ENCODE measurements around the gene MRPS11. TPM values are rescaled to one million over a fixed set of nuclear protein-coding genes. Genes with fewer than 3 reads are reported as not detected.

The MRPS11 gene
- total and polyA plus RNA-seq, 2 of the 8 experiments (the other 6 are each of a cell fraction or from before 2014, with no cell fraction given): 41.4 to 59.2 TPM

DNA sequence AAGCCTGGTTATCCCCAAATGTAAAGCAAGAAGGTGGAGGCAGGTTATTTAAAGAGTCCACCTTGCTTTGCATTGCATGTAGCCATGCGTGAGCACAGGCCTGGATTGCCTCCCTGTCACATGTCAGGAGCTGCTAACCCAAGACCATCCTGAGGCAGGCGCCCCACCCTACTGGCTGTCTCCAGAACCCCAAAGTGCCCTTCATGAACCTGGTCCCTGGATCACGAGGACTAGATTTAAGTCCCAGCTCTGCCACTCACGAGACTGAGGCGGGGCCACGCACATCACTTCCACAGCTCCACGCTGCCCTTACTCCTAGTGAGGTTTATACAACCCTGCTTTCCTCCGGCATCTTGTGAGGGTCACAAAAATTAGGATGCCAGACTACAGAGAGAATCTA, 17.9 kb upstream of the MRPS11 start:
- Histone ChIP-seq H3K9me3 (ENCODE audit: insufficient read depth in 2 of 2, low read depth in 1 of 2, low read length in 1 of 2) (no peaks in the 10 kb centered on the region), H3K79me2 (ENCODE audit: control insufficient read depth in 1 of 2, insufficient read depth in 2 of 2, low read length in 2 of 2) (no peaks in the 10 kb centered on the region), H2BK15ac (ENCODE audit: low read length) (0 out of 2 replicates have a peak overlapping the region, but pooled peaks have one; percentile 67), H2BK12ac (ENCODE audit: low read depth, low read length) (no peak overlapping the region), H3K79me1 (ENCODE audit: low read depth, low read length) (no peaks in the 10 kb centered on the region), H3K14ac (ENCODE audit: insufficient read length) (no peak overlapping the region), H4K20me1 (replicated peaks in 1 of 2; ENCODE audit: control insufficient read depth in 1 of 2, insufficient read depth in 2 of 2, low read length in 2 of 2) (no peaks in the 10 kb centered on the region), H2BK5ac (ENCODE audit: low read depth, low read length) (no peak overlapping the region), H4K5ac (ENCODE audit: insufficient read length, low read depth, low read length) (no peak overlapping the region), H3K9ac (replicated peaks in 1 of 4; ENCODE audit: extremely low read depth in 1 of 4, low read depth in 3 of 4, low read length in 3 of 4) (no peak overlapping the region), H3K4me1 (replicated peaks in 1 of 4; ENCODE audit: control insufficient read depth in 3 of 4, insufficient read depth in 4 of 4, low read length in 3 of 4) (no peaks in the 10 kb centered on the region), H3K36me3 (ENCODE audit: control insufficient read depth in 2 of 4, insufficient read depth in 4 of 4, low read length in 3 of 4) (no peaks in the 10 kb centered on the region), H3K4ac (replicated peaks; ENCODE audit: insufficient read length, low read depth, low read length) (no peak overlapping the region), H3K4me2 (ENCODE audit: insufficient read depth in 1 of 2, low read depth in 2 of 2, low read length in 2 of 2) (no peak overlapping the region), H3K4me3 (ENCODE audit: extremely low read depth in 1 of 4, insufficient read depth in 2 of 4, low read depth in 3 of 4, low read length in 4 of 4) (no peak overlapping the region), H2AK5ac (ENCODE audit: low read depth, low read length) (no peak overlapping the region), H4K8ac (ENCODE audit: extremely low read depth, insufficient read depth, low read length) (peak overlapping the region; percentile 43; the same call in 1 of the 2 replicates), H3K56ac (replicated peaks; ENCODE audit: insufficient read length, low read depth, low read length) (no peak overlapping the region), H3K27me3 (replicated peaks in 1 of 4; ENCODE audit: control insufficient read depth in 3 of 4, extremely low read depth in 1 of 4, insufficient read depth in 3 of 4, low read length in 3 of 4) (peaks cover 0 to 10% (median 5%) of the 10 kb centered on the region in 4 experiments; a peak in 4 of 7 replicates), H2AFZ (ENCODE audit: low read length) (no peak overlapping the region), H2BK20ac (ENCODE audit: low read length) (no peak overlapping the region), H4K91ac (replicated peaks; ENCODE audit: insufficient read length, low read length) (no peak overlapping the region), H2BK120ac (replicated peaks; ENCODE audit: low read depth, low read length) (no peak overlapping the region), H3K23me2 (ENCODE audit: low read depth, low read length) (0 out of 2 replicates have a peak, but pooled peaks cover 1% of the 10 kb centered on the region), H3K23ac (ENCODE audit: insufficient read length) (no peak overlapping the region), H3K27ac (ENCODE audit: low read depth, low read length) (no peak overlapping the region), H3K18ac (ENCODE audit: extremely low read depth, low read length) (no peak overlapping the region)
- FAIRE-seq: no peak
- 88% methylated on average over 8 of the region's 8 CpGs; no CpG with 5 or more reads in 1 of the 2 experiments for WGBS, 2 experiments (ENCODE audit: extremely low coverage in 1 of 2, insufficient coverage in 1 of 2, insufficient read length in 1 of 2, insufficient replicate concordance in 2 of 2, low coverage in 1 of 2, low lambda C conversion rate in 2 of 2, missing lambda C conversion rate in 1 of 2)
- ChIA-PET CTCF (ENCODE audit: partially characterized antibody) (interaction anchor here (0.6 to 8.1 kb wide), 43 partner anchors 9 to 209 kb away, joined by 3 to 106 read pairs (median 5); partner anchors contain the start of gene MRPS11), POLR2A (ENCODE audit: partially characterized antibody) (interaction anchor here (1.0 to 1.7 kb wide), 3 partner anchors 111 to 205 kb away, joined by 3 to 5 read pairs (median 3); no protein-coding TSS in a partner anchor)
- no peak for DNase-seq (ENCODE audit: low read depth in 1 of 2, low spot score in 2 of 2)
- no peak for TF ChIP-seq POLR2A (IDR thresholded peaks at IDR 0.05; ENCODE audit: control extremely low read depth in 1 of 2, low read depth in 2 of 2, low read length in 2 of 2)
- no peak for TF ChIP-seq SIRT6 (IDR thresholded peaks at IDR 0.05; ENCODE audit: low read length)
- TF ChIP-seq E2F6 (IDR thresholded peaks at IDR 0.05): no peak
- no peak for TF ChIP-seq KDM5A (IDR thresholded peaks at IDR 0.05; ENCODE audit: low read length)
- no peak for TF ChIP-seq POLR2AphosphoS5 (IDR thresholded peaks at IDR 0.05; ENCODE audit: low read depth, low read length)
- TF ChIP-seq CBX8 (IDR thresholded peaks at IDR 0.05; ENCODE audit: borderline replicate concordance, low read depth, low read length): no peak
- no peak for TF ChIP-seq USF2 (IDR thresholded peaks at IDR 0.05; ENCODE audit: low read length)
- TF ChIP-seq ZNF274 (IDR thresholded peaks at IDR 0.05; ENCODE audit: borderline replicate concordance, extremely low read depth, low read length): no peak

Measured in H1 (cell line).